ENCODE results near the gene SUGP2.

SUGP2 gene

DNA sequence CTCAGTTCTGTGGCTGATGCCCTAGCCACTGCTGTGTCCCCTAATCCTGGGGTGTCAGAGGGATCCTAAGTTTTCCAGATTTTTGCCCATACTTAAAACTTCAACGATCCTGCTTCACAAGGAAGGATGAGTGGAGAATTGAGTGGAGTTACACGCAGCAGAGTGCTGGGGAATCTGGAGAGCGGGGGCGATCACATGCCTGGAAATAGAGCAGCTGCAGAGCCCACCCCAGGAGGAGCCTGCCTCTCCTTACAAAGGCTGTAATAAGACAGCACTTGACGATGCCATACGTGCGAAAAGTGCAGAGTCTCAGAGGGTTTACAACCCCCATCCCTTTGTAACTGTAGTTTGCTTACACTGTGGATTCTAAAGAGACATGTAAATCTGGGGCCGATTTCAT, 40.6 kb downstream of the SUGP2 start:
- DNase-seq (ENCODE audit: low read depth in 2 of 3, low spot score in 2 of 3), result no peak

DNA sequence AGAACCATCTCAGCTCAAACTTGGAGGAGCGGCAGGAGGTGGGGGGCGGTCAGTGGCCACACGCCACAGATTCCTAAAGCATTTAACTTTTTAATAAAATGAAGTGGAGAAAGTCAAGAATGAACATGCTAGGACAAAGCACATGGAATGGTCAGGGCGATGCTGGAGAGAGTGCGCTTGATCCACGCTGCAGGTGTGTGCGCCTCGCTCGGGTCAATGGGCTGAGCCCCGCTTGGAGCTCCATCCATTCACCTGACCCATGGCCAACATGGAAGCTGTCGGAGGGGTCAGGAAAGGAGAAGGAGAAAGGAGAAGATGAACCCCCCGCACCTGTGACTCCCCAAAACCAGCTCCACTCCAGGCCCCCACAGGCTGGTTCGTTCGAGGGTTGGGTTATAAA, 41.8 kb downstream of the SUGP2 start:
- no peak for DNase-seq (ENCODE audit: low read depth in 2 of 3, low spot score in 2 of 3)

DNA sequence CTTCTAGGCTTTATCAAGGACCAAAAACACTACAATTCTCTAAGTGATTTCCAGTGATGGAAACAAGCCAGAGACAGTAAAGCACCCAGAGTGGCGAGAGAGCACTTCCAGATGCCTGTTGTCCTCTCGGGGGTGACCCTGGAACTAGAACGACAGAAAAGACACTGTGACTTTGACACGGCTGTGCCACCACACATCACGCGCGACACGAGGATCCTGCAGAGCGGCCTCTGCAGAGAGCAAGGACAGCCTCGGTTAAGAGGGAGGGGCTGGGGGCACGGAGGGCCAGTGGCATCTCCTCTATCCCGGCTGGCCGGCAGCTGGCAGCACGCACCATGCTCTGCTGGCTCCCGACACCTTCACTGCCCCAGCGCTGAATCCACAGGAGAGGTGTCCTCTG, 42.3 kb downstream of the SUGP2 start:
- no peak for DNase-seq (ENCODE audit: low read depth in 2 of 3, low spot score in 2 of 3)

GRCh38 chr19:18990128-18990708, 43.1 kb downstream of the SUGP2 start:
- DNase-seq (ENCODE audit: low read depth in 2 of 3, low spot score in 2 of 3), result no peak

GRCh38 chr19:18989316-18989715, 44.0 kb downstream of the SUGP2 start:
- DNase-seq (ENCODE audit: low read depth in 2 of 3, low spot score in 2 of 3), result no peak

DNA sequence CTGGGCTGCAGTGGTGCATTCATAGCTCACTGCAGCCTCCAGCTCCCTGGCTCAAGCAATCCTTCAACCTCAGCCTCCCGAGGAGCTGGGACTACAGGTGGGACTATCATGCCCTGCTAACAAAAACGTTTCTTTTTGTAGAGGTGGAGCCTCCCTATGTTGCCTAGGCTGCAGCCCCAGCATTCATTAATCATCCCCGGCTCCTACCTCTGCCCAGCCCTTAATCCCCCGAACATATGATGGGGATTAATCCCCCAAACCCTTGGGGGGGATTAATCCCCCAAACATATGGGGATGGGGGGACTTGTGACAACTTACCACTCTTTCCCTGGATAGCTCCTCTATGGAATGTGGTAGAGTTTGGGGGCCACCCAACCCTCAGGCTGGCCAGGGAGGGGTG, 45.9 kb downstream of the SUGP2 start:
- DNase-seq (ENCODE audit: low read depth in 2 of 3, low spot score in 2 of 3), result no peak

DNA sequence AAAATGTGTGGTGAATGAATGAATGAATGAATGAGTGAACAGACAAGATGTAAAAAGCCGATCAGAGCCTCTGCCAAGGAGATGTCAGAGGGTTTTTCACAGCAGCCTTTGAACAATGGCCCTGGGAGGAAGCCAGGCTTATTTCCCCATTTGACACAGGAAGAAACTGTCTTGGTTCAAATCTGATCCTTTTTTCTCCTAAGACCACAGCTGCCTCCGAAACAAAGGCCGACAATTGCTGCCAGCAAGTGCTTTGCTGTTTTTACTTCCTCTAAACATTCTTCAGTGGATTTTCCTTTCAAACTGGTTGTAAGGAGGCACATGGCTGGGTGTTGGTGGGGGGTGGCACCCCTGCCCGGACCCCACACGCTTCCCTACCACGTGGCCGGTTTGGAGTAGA, 48.1 kb downstream of the SUGP2 start:
- DNase-seq (ENCODE audit: low read depth in 2 of 3, low spot score in 2 of 3), result no peak

DNA sequence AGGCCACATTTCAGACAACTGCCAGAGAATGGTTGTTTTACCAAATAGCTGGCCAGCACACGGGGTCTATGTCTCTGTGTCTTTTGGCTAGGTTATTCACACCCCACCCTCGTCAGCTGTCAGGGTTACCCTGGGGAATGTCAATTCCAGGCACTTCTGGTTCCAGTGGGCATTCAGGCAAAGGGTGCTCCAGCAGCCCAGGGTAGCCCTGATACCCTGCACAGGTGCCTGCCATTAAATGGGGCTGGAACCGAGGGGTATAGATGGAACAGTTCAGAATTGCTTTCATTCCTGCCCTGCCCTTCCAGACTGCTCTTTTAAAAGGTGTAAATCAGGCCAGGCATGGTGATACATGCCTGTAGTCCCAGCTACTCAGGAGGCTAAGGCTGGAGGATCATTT, 49.1 kb downstream of the SUGP2 start:
- no peak for DNase-seq (ENCODE audit: low read depth in 2 of 3, low spot score in 2 of 3)

GRCh38 chr19:18982669-18983068, 50.6 kb downstream of the SUGP2 start:
- no peak for DNase-seq (ENCODE audit: low read depth in 2 of 3, low spot score in 2 of 3)

DNA sequence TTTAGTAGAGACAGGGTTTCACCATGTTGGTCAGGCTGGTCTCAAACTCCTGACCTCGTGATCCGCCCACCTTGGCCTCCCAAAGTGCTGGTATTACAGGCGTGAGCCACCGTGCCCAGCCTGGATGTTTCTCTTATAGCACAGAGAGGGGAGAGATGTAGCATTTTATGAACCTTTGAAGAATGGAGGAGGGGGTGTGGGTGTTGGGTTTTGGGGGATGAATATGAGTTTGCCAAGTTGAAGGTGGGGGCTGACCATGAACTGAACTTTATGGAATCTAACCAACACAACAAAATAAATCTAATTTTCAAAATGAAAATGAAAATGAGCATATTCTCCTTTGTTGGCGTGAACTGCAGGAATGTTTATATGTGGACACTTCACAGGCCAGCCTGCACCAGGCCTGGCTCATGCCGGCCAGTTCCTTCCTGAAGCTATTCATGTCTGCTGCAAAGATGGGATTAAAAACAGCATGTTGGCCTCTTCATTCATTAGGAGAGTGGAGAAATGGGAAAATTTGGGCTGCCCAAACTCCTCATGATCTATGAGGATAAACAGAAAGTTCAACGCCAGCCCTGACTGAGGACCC, 52.8 kb downstream of the SUGP2 start:
- DNase-seq (ENCODE audit: low read depth in 2 of 3, low spot score in 2 of 3), result no peak

DNA sequence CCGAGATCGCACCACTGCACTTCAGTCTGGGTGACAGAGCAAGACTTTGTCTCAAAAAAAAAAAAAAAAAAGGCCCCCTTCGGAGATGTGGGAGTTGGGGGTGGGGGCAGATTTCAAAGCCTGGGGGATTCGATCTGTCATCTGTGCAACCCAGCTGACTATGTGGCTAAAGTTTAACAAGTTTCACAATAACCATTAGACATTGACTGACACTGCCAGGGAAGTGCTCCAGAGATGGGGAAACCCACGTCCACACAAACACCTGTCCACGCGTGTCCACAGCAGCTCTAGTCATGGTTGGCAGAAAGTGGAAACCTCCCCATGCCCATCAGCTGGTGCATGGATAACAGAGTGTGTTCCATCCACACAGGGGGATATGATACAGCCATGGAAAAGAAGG, 54.7 kb downstream of the SUGP2 start:
- DNase-seq (ENCODE audit: low read depth in 2 of 3, low spot score in 2 of 3), result no peak

- no peak for DNase-seq (ENCODE audit: low read depth in 2 of 3, low spot score in 2 of 3)
Measured at GRCh38 chr19:18975869-18976268, 57.4 kb downstream of the SUGP2 start.

DNA sequence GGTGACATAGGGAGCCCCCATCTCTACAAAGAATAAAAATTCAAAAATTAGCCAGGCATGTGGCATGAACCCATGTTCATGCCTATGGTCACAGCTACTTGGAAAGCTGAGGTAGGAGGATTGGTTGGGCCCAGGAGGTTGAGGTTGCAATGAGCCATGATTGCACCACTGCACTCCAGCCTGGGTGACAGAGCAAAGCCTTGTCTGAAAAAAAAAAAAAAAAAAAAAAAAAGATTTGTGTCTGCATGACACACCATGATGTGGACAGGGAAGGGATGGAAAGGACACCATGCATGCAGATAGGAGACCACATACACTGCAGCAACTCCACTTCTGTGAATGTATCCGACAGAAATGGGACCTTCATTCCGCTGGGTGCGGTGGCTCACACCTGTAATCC, 58.3 kb downstream of the SUGP2 start:
- DNase-seq (ENCODE audit: low read depth in 2 of 3, low spot score in 2 of 3), result no peak

GRCh38 chr19:18972851-18973250, 60.5 kb downstream of the SUGP2 start:
- no peak for DNase-seq (ENCODE audit: low read depth in 2 of 3, low spot score in 2 of 3)

DNA sequence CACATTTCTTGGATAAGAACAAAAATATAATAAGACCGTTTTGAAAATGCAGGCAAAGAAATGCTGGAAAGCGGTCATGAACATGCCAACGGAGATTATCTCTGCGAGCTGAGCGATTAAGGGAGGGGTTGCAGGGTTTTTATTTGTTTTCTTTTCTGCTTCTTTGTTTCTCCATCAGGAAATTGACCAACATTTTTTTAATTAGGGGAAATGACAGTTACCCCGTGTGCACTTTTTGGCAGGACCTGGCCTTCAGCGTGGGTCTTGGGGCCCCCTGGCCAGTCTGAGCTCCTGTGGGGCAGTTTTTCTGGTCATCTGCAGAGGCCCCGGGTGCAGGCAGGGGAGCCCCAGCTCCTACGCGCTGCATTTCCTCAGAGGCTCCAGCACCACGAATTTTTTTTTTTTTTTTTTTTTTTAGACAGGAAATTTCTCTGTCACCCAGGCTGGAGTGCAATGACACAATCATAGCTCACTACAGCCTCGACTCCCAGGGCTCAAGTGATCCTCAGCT, 61.0 kb downstream of the SUGP2 start:
- no peak for DNase-seq (ENCODE audit: low read depth in 2 of 3, low spot score in 2 of 3)

DNA sequence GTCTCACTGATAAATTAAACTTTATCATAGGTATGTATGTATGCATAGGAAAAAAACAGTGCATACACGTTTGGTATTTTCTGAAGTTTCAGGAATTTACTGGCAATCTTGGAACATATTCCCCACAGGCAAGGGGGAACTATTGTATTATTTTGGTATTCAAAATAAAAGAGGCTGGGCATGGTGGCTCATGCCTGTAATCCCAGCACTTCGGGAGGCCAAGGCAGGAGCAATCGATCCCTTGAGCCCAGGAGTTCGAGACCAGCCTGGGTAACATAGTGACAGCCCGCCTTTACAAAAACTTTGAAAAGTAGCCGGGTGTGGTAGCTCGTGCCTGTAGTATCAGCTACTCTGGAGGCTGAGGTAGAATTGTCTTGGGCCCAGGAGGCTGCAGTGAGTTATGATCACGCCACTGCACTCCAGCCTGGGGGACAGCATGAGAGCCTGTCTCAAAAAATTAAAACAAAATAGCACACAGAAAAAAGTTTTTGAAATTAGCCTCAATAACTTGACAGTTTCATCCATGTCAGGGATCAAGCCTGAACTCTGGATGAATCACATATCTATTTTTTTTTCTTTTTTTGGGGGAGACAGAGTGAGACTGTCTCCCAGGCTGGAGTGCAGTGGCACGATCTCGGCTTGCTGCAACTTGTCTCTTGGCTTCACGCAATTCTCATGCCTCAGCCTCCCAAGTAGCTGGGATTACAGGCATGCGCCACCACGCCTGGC, 63.2 kb downstream of the SUGP2 start:
- no peak for DNase-seq (ENCODE audit: low read depth in 2 of 3, low spot score in 2 of 3)

- DNase-seq (ENCODE audit: low read depth in 2 of 3, low spot score in 2 of 3), result no peak
Measured at GRCh38 chr19:18967358-18968146, 65.8 kb downstream of the SUGP2 start.

DNA sequence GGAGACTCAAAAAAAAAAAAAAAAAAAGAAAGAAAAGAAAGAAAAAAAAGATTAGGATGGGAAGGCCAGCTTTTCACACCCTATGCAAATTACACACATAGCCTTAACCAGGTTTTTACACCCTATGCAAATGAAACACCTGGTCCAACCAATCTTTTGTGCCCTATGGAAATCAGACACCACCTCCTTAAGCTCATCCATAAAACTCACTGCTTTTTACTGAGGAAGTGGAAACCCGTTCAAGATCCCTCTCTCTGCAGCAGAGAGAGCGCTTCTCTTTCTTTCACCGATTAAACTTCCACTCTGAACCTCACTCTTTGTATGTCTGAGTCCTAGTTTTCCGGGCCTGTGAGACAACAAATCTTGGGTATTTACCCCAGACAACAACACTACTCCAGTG, 67.0 kb downstream of the SUGP2 start:
- DNase-seq (ENCODE audit: low read depth in 2 of 3, low spot score in 2 of 3), result no peak

- no peak for DNase-seq (ENCODE audit: low read depth in 2 of 3, low spot score in 2 of 3)
Measured at GRCh38 chr19:18964121-18964520, 69.2 kb downstream of the SUGP2 start.

DNA sequence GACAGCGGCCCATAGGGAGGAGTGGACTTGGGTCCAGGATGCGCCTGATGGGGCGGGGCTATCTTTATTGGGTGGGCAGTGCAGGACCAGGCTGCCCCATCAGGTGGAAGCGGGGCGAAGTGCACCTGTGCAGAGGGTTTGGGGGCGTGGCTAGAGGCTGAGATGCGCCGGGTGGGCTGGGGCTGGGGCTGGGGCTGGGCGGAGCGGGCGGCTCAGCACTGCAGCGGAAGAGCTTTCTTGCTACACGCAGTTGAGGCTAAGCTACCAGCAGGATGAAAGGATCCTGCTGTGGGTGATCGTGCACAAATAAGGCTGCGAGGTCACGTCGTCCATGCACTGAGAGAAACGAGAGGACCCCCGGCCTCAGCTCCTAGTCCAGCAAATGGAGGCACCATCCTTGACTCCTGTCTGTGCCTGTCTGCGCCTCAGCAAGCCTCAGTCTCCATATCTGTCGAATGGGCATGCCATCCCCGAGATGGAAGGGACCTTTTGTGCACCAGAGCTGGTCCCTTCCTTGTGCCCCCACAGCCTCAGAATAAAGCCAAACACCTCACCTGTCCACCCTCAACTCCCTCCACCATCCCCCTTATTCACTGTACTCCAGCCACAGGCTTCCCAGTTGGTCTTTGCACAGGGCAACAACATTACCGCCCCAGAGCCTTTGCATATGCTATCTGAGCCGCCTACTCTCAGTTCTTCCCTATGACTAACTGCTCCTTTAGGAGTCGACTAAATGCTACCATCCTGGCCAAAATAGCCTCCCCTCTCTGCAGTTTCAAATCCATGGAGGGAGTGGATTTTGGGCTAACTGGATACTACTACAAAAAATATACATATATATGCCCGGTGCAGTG, 71.3 kb downstream of the SUGP2 start:
- DNase-seq (ENCODE audit: low read depth in 2 of 3, low spot score in 2 of 3), result no peak

DNA sequence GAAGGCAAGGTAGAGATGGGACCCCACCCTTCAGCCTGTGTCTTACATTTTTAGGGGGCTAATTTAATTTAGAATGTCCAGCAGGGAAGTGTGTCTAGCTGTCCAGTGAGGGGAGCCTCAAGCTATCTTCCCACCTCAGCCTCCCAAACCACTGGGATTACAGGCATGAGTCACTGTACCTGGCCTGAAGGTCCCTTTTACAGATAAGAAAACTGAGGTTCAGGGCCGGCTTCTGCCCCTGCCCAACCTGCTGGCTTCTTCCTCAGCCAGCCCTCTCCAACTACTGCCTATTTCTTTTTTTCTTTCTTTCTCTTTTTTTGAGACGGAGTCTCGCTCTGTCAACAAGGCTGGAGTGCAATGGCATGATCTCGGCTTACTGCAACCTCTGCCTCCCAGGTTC, 72.9 kb downstream of the SUGP2 start:
- DNase-seq (ENCODE audit: low read depth in 2 of 3, low spot score in 2 of 3), result no peak

Measured in activated CD8-positive, alpha-beta memory T cell treated with anti-CD3 and anti-CD28 coated beads for 48 hours (primary cell).